Stimulated activated CD8-positive, alpha-beta memory T cell treated with anti-CD3 and anti-CD28 coated beads, Interleukin-12 subunit alpha, Interleukin-12 subunit beta, amount 100 ng/mL, for 24 hours (primary cell): Measurements from ENCODE around the gene CST4.
"Not testable (repeated sequence)": the region's sequence is repeated elsewhere in the genome, so short reads cannot be mapped to it uniquely, and the experiment has no call there.

Experiments
- DNase-seq: peaks from one replicate; pipeline ENCODE4 v3.0.0-alpha.2; 2020; ENCODE audit errors: extremely low read depth

CST4 gene

GRCh38 chr20:23641936-23642751 lies 46.7 kb downstream of the CST4 start:
- DNase-seq = no peak

GRCh38 chr20:23640671-23641667 lies 47.9 kb downstream of the CST4 start:
- no peak for DNase-seq

GRCh38 chr20:23640018-23640601 lies 48.7 kb downstream of the CST4 start:
- no peak for DNase-seq

GRCh38 chr20:23639490-23639958 lies 49.3 kb downstream of the CST4 start:
- DNase-seq = no peak

GRCh38 chr20:23638309-23638708 lies 50.5 kb downstream of the CST4 start:
- no peak for DNase-seq

- DNase-seq = no peak
Measured at GRCh38 chr20:23637282-23638221, 51.3 kb downstream of the CST4 start, which contains the start of gene CST3. CST3 (minus strand) TSS chr20:23637955; CDS start chr20:23637862, 93 bp downstream.

GRCh38 chr20:23636908-23637281 lies 51.9 kb downstream of the CST4 start:
- no peak for DNase-seq

GRCh38 chr20:23636182-23636907 lies 52.5 kb downstream of the CST4 start:
- DNase-seq = no peak

GRCh38 chr20:23635768-23636090 lies 53.1 kb downstream of the CST4 start:
- DNase-seq = not testable (repeated sequence)
